ENCODE data around the gene VSTM2L.

VSTM2L gene

GRCh38 chr20:37969949-37970855 lies 67.3 kb downstream of the VSTM2L start:
- peak; percentile 22 for DNase-seq (ENCODE audit: low read depth)

GRCh38 chr20:37970856-37971245 lies 67.9 kb downstream of the VSTM2L start:
- DNase-seq (ENCODE audit: low read depth) = no peak

- DNase-seq (ENCODE audit: low read depth) = no peak
Observed at GRCh38 chr20:37971561-37972127, 68.7 kb downstream of the VSTM2L start.

- no peak for DNase-seq (ENCODE audit: low read depth)
Observed at GRCh38 chr20:37972256-37973058, 69.5 kb downstream of the VSTM2L start.

GRCh38 chr20:37973059-37973910 lies 70.4 kb downstream of the VSTM2L start:
- DNase-seq (ENCODE audit: low read depth) = no peak

GRCh38 chr20:37976887-37977286 lies 74.0 kb downstream of the VSTM2L start:
- DNase-seq (ENCODE audit: low read depth) = no peak

- no peak for DNase-seq (ENCODE audit: low read depth)
Observed at GRCh38 chr20:37977338-37977737, 74.4 kb downstream of the VSTM2L start.

- no peak for DNase-seq (ENCODE audit: low read depth)
Observed at GRCh38 chr20:37977786-37978185, 74.9 kb downstream of the VSTM2L start.

- DNase-seq (ENCODE audit: low read depth) = no peak
Observed at GRCh38 chr20:37979021-37979985, 76.4 kb downstream of the VSTM2L start.

GRCh38 chr20:37980383-37980782 lies 77.5 kb downstream of the VSTM2L start:
- no peak for DNase-seq (ENCODE audit: low read depth)

- no peak for DNase-seq (ENCODE audit: low read depth)
Observed at GRCh38 chr20:37980876-37981275, 77.9 kb downstream of the VSTM2L start.

GRCh38 chr20:37981568-37981967 lies 78.6 kb downstream of the VSTM2L start:
- no peak for DNase-seq (ENCODE audit: low read depth)

GRCh38 chr20:37983286-37983685 lies 80.4 kb downstream of the VSTM2L start:
- DNase-seq (ENCODE audit: low read depth) = no peak

- DNase-seq (ENCODE audit: low read depth) = no peak
Observed at GRCh38 chr20:37984018-37984785, 81.3 kb downstream of the VSTM2L start.

- no peak for DNase-seq (ENCODE audit: low read depth)
Observed at GRCh38 chr20:37986044-37986858, 83.3 kb downstream of the VSTM2L start.

- DNase-seq (ENCODE audit: low read depth) = no peak
Observed at GRCh38 chr20:37986873-37987601, 84.1 kb downstream of the VSTM2L start.

GRCh38 chr20:37987602-37988290 lies 84.8 kb downstream of the VSTM2L start:
- no peak for DNase-seq (ENCODE audit: low read depth)

All from ELR (cell line).